OCI-LY1 (cell line): ENCODE results near the gene INTS6.

Source experiments
- H2AFZ ChIP-seq: fragments of 200-600 bp; sonication (generic), shearing (Covaris generic); 2 replicates; pipeline ENCODE4 v1.6.0; 2014; ENCODE audit warnings: antibody characterized with exemption, mild to moderate bottlenecking, low read length
- H3F3A ChIP-seq: fragments of 200-600 bp; sonication (generic), shearing (Covaris generic); 2 replicates; pipeline ENCODE4 v1.6.0; 2014; ENCODE audit warnings: mild to moderate bottlenecking, antibody characterized with exemption, low read length, moderate library complexity; ENCODE audit not compliant: insufficient read depth
- H3K27ac ChIP-seq: fragments of 200-600 bp; sonication (generic); 2 replicates; pipeline ENCODE4 v1.5.1; 2014; ENCODE audit warnings: low read length, mixed run types, mild to moderate bottlenecking, low read depth; ENCODE audit not compliant: poor library complexity, severe bottlenecking
- H3K27me3 ChIP-seq: fragments of 200-600 bp; sonication (generic); 2 replicates; pipeline ENCODE4 v1.6.0; 2014; ENCODE audit warnings: antibody characterized with exemption, mild to moderate bottlenecking, low read length, moderate library complexity; ENCODE audit not compliant: insufficient read depth
- H3K36me3 ChIP-seq: fragments of 200-600 bp; sonication (generic); 2 replicates; pipeline ENCODE4 v1.6.1; 2014; ENCODE audit warnings: mild to moderate bottlenecking, antibody characterized with exemption, low read length, moderate library complexity, mixed read lengths; ENCODE audit not compliant: insufficient read depth
- H3K4me1 ChIP-seq: fragments of 200-600 bp; sonication (generic); 2 replicates; pipeline ENCODE4 v1.5.1; 2014; ENCODE audit warnings: mild to moderate bottlenecking, low read length, moderate library complexity; ENCODE audit not compliant: insufficient read depth, severe bottlenecking
- H3K4me2 ChIP-seq: fragments of 200-600 bp; sonication (generic), shearing (Covaris generic); 2 replicates; pipeline ENCODE4 v1.6.1; 2014; ENCODE audit warnings: low read length
- H3K4me3 ChIP-seq: fragments of 200-600 bp; sonication (generic); 2 replicates; pipeline ENCODE4 v1.5.1; 2014; ENCODE audit warnings: low read length, low read depth, mild to moderate bottlenecking, mixed read lengths; ENCODE audit not compliant: poor library complexity, severe bottlenecking
- H3K79me2 ChIP-seq: fragments of 200-600 bp; shearing (Covaris generic); 2 replicates; pipeline ENCODE4 v1.6.1; 2016; ENCODE audit warnings: mixed run types, low read length, mixed read lengths; ENCODE audit not compliant: insufficient read depth
- H3K9ac ChIP-seq: fragments of 200-600 bp; sonication (generic), shearing (Covaris generic); 2 replicates; pipeline ENCODE4 v1.6.1; 2014; ENCODE audit warnings: mild to moderate bottlenecking, low read length, mixed read lengths
- H3K9me2 ChIP-seq: fragments of 200-600 bp; sonication (generic), shearing (Covaris generic); 2 replicates; pipeline ENCODE4 v1.6.1; 2014; ENCODE audit warnings: low read depth, mild to moderate bottlenecking, low read length, mixed read lengths
- H3K9me3 ChIP-seq: fragments of 200-600 bp; shearing (Covaris generic); 2 replicates; pipeline ENCODE4 v1.6.1; 2014; ENCODE audit warnings: low read length, mixed read lengths
- H4K20me1 ChIP-seq: fragments of 200-600 bp; sonication (generic), shearing (Covaris generic); 2 replicates; pipeline ENCODE4 v1.6.0; 2016; ENCODE audit warnings: mild to moderate bottlenecking, low read length; ENCODE audit not compliant: insufficient read depth
- CTCF ChIP-seq: fragments of 200-600 bp; sonication (generic), shearing (Covaris generic); IDR thresholded peaks from 2 replicates; pipeline ENCODE4 v1.5.1; 2017; ENCODE audit warnings: mild to moderate bottlenecking, antibody characterized with exemption, low read length, moderate library complexity, mixed read lengths
- EZH2 ChIP-seq: fragments of 200-600 bp; sonication (generic), shearing (Covaris generic); IDR thresholded peaks from 2 replicates; pipeline ENCODE4 v1.8.0; 2017; ENCODE audit warnings: borderline replicate concordance, mixed run types, mild to moderate bottlenecking, antibody characterized with exemption, low read length, moderate library complexity, mixed read lengths

INTS6 gene

GRCh38 chr13:51420681-51421490 lies 31.9 kb downstream of the INTS6 start:
- no peaks in the 10 kb centered on the region for H3F3A ChIP-seq
- peak overlapping the region; percentile 46 for H3K4me2 ChIP-seq
- no peak for TF ChIP-seq EZH2
- TF ChIP-seq CTCF: no peak
- 0 out of 2 replicates have a peak, but pooled peaks cover 2% of the 10 kb centered on the region for H3K9me3 ChIP-seq
- no peak overlapping the region for H2AFZ ChIP-seq
- H3K36me3 ChIP-seq: peaks cover 56% of the 10 kb centered on the region
- no peak overlapping the region; the same call in 1 of the 2 replicates for H3K9ac ChIP-seq
- no peaks in the 10 kb centered on the region for H4K20me1 ChIP-seq
- H3K27ac ChIP-seq: peak overlapping the region; percentile 66
- H3K79me2 ChIP-seq: peaks cover 70% of the 10 kb centered on the region
- H3K27me3 ChIP-seq: no peaks in the 10 kb centered on the region
- peak overlapping the region; percentile 4 for H3K4me3 ChIP-seq
- H3K4me1 ChIP-seq: peaks cover 58% of the 10 kb centered on the region
- H3K9me2 ChIP-seq: no peaks in the 10 kb centered on the region

- peak overlapping the region; percentile 78 for H3K27ac ChIP-seq
- no peaks in the 10 kb centered on the region for H3K27me3 ChIP-seq
- H3K4me2 ChIP-seq: peak overlapping the region; percentile 61
- peaks cover 54% of the 10 kb centered on the region for H3K36me3 ChIP-seq
- no peak overlapping the region for H2AFZ ChIP-seq
- H3K9me3 ChIP-seq: 0 out of 2 replicates have a peak, but pooled peaks cover 2% of the 10 kb centered on the region
- H3F3A ChIP-seq: no peaks in the 10 kb centered on the region
- no peaks in the 10 kb centered on the region for H4K20me1 ChIP-seq
- H3K9ac ChIP-seq: peak overlapping the region; percentile 40
- TF ChIP-seq EZH2: no peak
- no peak for TF ChIP-seq CTCF
- peaks cover 52% of the 10 kb centered on the region for H3K79me2 ChIP-seq
- peaks cover 53% of the 10 kb centered on the region for H3K4me1 ChIP-seq
- H3K4me3 ChIP-seq: peak overlapping the region; percentile 37
- no peaks in the 10 kb centered on the region for H3K9me2 ChIP-seq
These were observed 33.7 kb downstream of the INTS6 start for GRCh38 chr13:51419001-51419636.

GRCh38 chr13:51417716-51418115 lies 35.1 kb downstream of the INTS6 start:
- Histone ChIP-seq H3K9ac (no peak overlapping the region), H3K27ac (no peak overlapping the region), H3K79me2 (peaks cover 46% of the 10 kb centered on the region)

More at GRCh38 chr13:51417716-51418115, 35.1 kb downstream of the INTS6 start:
- H3K9me3 ChIP-seq: 0 out of 2 replicates have a peak, but pooled peaks cover 2% of the 10 kb centered on the region
- no peak overlapping the region for H3K4me3 ChIP-seq
- H3K4me1 ChIP-seq: peaks cover 44% of the 10 kb centered on the region
- no peaks in the 10 kb centered on the region for H3K27me3 ChIP-seq
- H3F3A ChIP-seq: no peaks in the 10 kb centered on the region
- H3K36me3 ChIP-seq: peaks cover 56% of the 10 kb centered on the region
- H3K9me2 ChIP-seq: no peaks in the 10 kb centered on the region
- no peak overlapping the region for H3K4me2 ChIP-seq
- no peak for TF ChIP-seq CTCF
- no peaks in the 10 kb centered on the region for H4K20me1 ChIP-seq
- no peak overlapping the region for H2AFZ ChIP-seq
